Calu3 (cell line): Measurements from ENCODE around the gene SLX9. TPM values are rescaled to one million over a fixed set of nuclear protein-coding genes. Genes with fewer than 3 reads are reported as not detected.

Experiments
- BruUV-seq: library from RNA; stranded (reverse); fragments of 400-500 nt; replicated peaks from 2 replicates; lab custom pipeline; 2021; lab: Mats Ljungman, UMichigan
- CTCF ChIA-PET: fragments of 300-600 bp; sonication (Branson Sonifier 250); formaldehyde crosslinking; loops from one replicate; lab custom pipeline; 2022; ENCODE audit warnings: antibody characterized with exemption; lab: Charles Lee
- DNase-seq: peaks from one replicate; pipeline ENCODE4 v3.0.0; 2022
- H3K27ac Mint-ChIP-seq: one replicate; pipeline ENCODE4 v1.8.0; 2022; ENCODE audit warnings: mixed read lengths; ENCODE audit not compliant: unreplicated experiment
- H3K27me3 Mint-ChIP-seq: one replicate; pipeline ENCODE4 v1.8.0; 2022; ENCODE audit warnings: mixed read lengths; ENCODE audit not compliant: unreplicated experiment
- H3K36me3 Mint-ChIP-seq: one replicate; pipeline ENCODE4 v1.8.0; 2022; ENCODE audit warnings: mild to moderate bottlenecking, moderate library complexity, mixed read lengths; ENCODE audit not compliant: insufficient read depth, unreplicated experiment
- H3K4me1 Mint-ChIP-seq: one replicate; pipeline ENCODE4 v1.8.0; 2022; ENCODE audit warnings: mild to moderate bottlenecking, low read depth, mixed read lengths; ENCODE audit not compliant: unreplicated experiment
- H3K4me3 Mint-ChIP-seq: one replicate; pipeline ENCODE4 v1.8.0; 2022; ENCODE audit warnings: mild to moderate bottlenecking, low read depth, moderate library complexity, mixed read lengths; ENCODE audit not compliant: unreplicated experiment
- H3K9me3 Mint-ChIP-seq: one replicate; pipeline ENCODE4 v1.8.0; 2022; ENCODE audit warnings: low read depth, mixed read lengths; ENCODE audit not compliant: unreplicated experiment
- intact Hi-C: fragments of 100-400 bp; cut with micrococcal nuclease; formaldehyde crosslinking; loops from one replicate; pipeline ENCODE4 v1.10.0; 2022; ENCODE audit not compliant: unreplicated experiment
- total RNA-seq: library from RNA; stranded (reverse); gene quantifications from 2 replicates; pipeline ENCODE4 v1.2.3, GENCODE V29; 2022
- TF ChIP-seq, protein P1 (sequence below): fragments of 200-600 bp; IDR thresholded peaks from one replicate; pipeline ENCODE4 v1.8.0; 2022; ENCODE audit warnings: antibody characterized with exemption; ENCODE audit not compliant: unreplicated experiment

Gene SLX9
- total RNA-seq, 1 experiment from 2014 or later: 24.6 TPM

DNA sequence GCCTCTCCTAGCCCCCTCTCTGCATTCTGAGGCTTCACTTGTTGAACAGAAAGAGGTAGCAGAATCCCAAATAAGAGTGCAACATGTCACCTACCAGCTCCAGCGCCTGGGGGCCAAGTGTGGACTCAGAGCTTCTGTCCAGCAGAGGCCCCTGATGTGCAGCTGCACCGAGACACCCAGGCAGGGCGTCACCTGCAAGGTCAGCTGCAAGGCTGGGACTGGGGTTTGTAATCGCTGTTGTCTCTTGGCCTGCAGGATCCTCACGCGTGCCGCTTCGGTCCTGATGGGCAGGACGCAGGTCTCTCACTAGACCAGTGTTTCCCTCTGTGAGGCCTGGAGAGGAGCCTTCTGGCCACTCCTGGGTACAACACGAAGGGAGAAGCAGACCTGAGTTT lies 4.3 kb upstream of the SLX9 start:
- Mint-ChIP-seq H3K4me3 (no peak overlapping the region), H3K9me3 (no peaks in the 10 kb centered on the region), H3K27me3 (peaks cover 24% of the 10 kb centered on the region), H3K27ac (no peak overlapping the region), H3K36me3 (peaks cover 15% of the 10 kb centered on the region), H3K4me1 (peaks cover under 1% of the 10 kb centered on the region)
- intact Hi-C loops: loop anchor here (10.0 kb wide), 1 partner anchor 131 kb away; the partner anchor contains the start of gene UBE2G2
- CTCF ChIA-PET: interaction anchor here (0.9 kb wide), 1 partner anchor 201 kb away, joined by 3 read pairs; no protein-coding TSS in a partner anchor
- no TSS peak for BruUV-seq
- TF ChIP-seq, protein P1, sequence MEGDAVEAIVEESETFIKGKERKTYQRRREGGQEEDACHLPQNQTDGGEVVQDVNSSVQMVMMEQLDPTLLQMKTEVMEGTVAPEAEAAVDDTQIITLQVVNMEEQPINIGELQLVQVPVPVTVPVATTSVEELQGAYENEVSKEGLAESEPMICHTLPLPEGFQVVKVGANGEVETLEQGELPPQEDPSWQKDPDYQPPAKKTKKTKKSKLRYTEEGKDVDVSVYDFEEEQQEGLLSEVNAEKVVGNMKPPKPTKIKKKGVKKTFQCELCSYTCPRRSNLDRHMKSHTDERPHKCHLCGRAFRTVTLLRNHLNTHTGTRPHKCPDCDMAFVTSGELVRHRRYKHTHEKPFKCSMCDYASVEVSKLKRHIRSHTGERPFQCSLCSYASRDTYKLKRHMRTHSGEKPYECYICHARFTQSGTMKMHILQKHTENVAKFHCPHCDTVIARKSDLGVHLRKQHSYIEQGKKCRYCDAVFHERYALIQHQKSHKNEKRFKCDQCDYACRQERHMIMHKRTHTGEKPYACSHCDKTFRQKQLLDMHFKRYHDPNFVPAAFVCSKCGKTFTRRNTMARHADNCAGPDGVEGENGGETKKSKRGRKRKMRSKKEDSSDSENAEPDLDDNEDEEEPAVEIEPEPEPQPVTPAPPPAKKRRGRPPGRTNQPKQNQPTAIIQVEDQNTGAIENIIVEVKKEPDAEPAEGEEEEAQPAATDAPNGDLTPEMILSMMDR: no peak
- no peak for DNase-seq

DNA sequence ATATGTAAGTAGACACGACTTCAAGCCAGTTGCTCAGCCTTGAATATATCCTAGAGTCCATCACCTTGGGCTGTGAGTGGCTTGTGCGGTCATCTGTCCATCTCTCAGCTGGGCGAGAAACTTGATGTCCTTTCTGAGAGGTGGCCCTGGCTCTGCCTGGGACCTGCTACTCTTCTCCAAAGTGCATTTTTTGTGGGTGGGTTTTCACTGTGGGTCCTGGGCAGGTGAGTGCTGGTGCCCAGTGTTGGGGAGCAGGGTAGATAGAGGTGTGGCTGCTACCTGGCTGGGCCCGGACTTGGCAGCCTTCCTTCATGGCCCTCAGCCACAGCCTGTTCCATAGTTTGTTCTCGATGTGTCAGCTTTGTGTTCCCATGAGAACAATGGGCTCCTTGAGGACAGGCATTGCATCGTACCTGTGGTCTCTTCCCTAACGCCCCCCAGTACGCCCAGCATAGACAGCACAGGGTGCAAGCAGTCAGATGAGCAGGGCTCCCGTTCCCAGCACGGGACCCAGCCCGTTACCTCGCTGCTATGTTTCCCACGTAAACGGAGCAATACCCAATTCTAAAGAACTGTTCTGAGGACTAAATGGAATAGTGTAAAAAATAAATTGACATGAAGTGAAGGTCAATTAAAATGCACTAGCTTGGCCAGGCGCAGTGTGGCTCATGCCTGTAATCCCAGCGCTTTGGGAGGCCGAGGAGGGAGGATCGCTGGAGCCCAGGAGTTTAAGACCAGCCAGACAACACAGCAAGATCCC lies 877 bp upstream of the SLX9 start:
- DNase-seq: no peak
- BruUV-seq: no TSS peak
- CTCF ChIA-PET: no interaction called here
- no peak overlapping the region for H3K27ac Mint-ChIP-seq
- H3K27me3 Mint-ChIP-seq: no peaks in the 10 kb centered on the region
- TF ChIP-seq, protein P1: no peak
- H3K36me3 Mint-ChIP-seq: peaks cover 22% of the 10 kb centered on the region
- peak overlapping the region; percentile 74 for H3K4me3 Mint-ChIP-seq
- H3K9me3 Mint-ChIP-seq: no peaks in the 10 kb centered on the region
- intact Hi-C loops: loop anchor here (10.0 kb wide), 1 partner anchor 134 kb away; the partner anchor contains the start of gene UBE2G2
- peaks cover 21% of the 10 kb centered on the region for H3K4me1 Mint-ChIP-seq

DNA sequence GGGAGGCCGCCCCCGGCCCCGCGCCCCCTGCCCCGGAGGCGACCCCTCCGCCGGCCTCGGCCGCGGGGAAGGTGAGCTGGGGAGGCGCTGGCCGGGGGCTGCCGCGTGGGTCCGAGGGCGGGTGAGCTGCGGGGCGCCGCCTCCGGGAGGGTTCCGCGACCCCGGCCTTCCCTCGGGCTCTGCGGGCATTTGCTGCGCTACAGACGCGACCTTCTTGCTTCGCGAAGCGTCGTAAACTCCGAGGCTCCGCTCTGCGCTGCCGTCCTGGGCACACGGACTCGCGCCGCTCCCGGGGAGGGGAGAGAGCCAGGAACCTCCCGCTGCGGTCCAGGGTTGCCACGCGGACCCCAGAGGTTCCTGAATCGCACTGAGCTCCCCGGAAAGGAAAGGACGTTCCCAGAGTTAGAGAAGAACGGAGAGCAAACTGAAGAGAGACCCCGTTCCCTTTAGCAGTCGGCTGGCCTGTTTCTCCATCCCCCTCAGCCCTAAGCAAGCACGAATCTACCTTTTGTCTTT lies 345 bp downstream of the SLX9 start:
- intact Hi-C loops: no loop called here
- H3K4me1 Mint-ChIP-seq: peaks cover 21% of the 10 kb centered on the region
- TF ChIP-seq, protein P1: no peak
- no TSS peak for BruUV-seq
- no peaks in the 10 kb centered on the region for H3K27me3 Mint-ChIP-seq
- H3K36me3 Mint-ChIP-seq: peaks cover 22% of the 10 kb centered on the region
- peak overlapping the region; percentile 19 for H3K27ac Mint-ChIP-seq
- peak overlapping the region; percentile 74 for H3K4me3 Mint-ChIP-seq
- CTCF ChIA-PET: interaction anchor here (0.6 to 0.9 kb wide), 2 partner anchors 197 to 657 kb away, joined by 3 read pairs; no protein-coding TSS in a partner anchor
- H3K9me3 Mint-ChIP-seq: no peaks in the 10 kb centered on the region
- DNase-seq: peak; percentile 8

DNA sequence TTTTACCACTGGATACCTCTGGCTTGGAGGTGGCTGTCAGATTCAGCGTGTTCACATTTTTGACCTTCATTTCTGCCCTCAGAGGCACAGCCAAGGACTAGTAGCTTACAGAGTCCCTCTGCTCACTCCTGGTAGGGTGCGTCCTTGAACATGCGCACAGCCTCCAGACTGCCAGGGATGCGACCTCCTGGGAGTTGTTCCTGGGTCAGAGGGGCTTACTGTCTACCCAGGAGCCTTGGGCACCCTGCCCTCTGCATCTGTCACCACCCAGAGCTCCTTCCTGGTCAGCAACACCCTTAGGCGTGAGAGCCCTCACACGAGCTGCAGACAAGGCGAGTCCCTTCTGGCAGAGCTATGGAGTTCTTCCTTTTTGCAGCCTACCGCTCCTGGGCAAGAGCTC lies 1.7 kb downstream of the SLX9 start:
- peaks cover 22% of the 10 kb centered on the region for H3K36me3 Mint-ChIP-seq
- intact Hi-C loops: no loop called here
- TF ChIP-seq, protein P1: no peak
- H3K9me3 Mint-ChIP-seq: no peaks in the 10 kb centered on the region
- CTCF ChIA-PET: no interaction called here
- no peaks in the 10 kb centered on the region for H3K27me3 Mint-ChIP-seq
- H3K4me3 Mint-ChIP-seq: peak overlapping the region; percentile 74
- no TSS peak for BruUV-seq
- no peak overlapping the region for H3K27ac Mint-ChIP-seq
- DNase-seq: no peak
- H3K4me1 Mint-ChIP-seq: peaks cover 21% of the 10 kb centered on the region
